Body of pancreas (tissue), 4 donors: ENCODE results near the gene TSPYL4.

ENCODE experiments used
- POLR2A ChIP-seq, 3 donors: fragments of 450-650 bp; IDR thresholded peaks; one replicate each; pipeline ENCODE4 v1.6.1; 2016; ENCODE audit warnings: antibody characterized with exemption in 3 of 3, mild to moderate bottlenecking in 2 of 3
- TF ChIP-seq, protein P1 (sequence below), 7 experiments: fragments of 450-650 bp in 4 of 7; fragments of 200-600 bp in 3 of 7; sonication (generic) in 3 of 7; IDR thresholded peaks; one replicate each; pipeline ENCODE4 v1.5.1; 2016 to 2019; ENCODE audit warnings: antibody characterized with exemption in 7 of 7

DNA sequence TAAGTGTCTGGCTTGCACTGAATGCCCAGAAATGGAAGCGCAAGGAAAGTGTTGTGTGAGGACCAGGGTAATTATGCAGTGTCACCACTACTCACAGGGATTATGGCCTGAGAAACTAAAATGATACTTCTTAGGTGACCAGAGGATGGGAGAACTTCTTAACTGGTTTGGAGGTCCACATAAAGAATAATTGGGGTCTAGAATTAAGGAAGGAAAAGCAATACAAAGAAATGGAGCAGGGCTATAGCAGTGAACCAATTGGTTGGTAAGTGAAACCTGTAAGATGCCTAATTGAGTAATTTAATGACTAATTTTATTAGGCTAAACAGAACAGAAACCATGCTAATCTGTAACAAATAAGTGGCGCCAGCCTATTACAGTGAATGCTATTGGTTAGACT lies 5.3 kb downstream of the TSPYL4 start:
- TF ChIP-seq, protein P1, sequence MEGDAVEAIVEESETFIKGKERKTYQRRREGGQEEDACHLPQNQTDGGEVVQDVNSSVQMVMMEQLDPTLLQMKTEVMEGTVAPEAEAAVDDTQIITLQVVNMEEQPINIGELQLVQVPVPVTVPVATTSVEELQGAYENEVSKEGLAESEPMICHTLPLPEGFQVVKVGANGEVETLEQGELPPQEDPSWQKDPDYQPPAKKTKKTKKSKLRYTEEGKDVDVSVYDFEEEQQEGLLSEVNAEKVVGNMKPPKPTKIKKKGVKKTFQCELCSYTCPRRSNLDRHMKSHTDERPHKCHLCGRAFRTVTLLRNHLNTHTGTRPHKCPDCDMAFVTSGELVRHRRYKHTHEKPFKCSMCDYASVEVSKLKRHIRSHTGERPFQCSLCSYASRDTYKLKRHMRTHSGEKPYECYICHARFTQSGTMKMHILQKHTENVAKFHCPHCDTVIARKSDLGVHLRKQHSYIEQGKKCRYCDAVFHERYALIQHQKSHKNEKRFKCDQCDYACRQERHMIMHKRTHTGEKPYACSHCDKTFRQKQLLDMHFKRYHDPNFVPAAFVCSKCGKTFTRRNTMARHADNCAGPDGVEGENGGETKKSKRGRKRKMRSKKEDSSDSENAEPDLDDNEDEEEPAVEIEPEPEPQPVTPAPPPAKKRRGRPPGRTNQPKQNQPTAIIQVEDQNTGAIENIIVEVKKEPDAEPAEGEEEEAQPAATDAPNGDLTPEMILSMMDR (IDR thresholded peaks at IDR 0.05) = no peak
- no peak for TF ChIP-seq POLR2A (IDR thresholded peaks at IDR 0.05)
